Tibial artery (tissue), 4 donors: ENCODE measurements around the gene AKR1C1.
"Not testable (repeated sequence)": the region's sequence is repeated elsewhere in the genome, so short reads cannot be mapped to it uniquely, and the experiment has no call there.

Source experiments
- DNase-seq, 2 donors: peaks; one replicate each; pipeline ENCODE4 v3.0.0-alpha.2; 2019
- H3K27ac ChIP-seq, 2 donors: fragments of 200-600 bp; sonication (generic) in 1 of 2; 1 replicate in 1 of 2; 2 replicates in 1 of 2; pipeline ENCODE4 v1.5.1; 2018 to 2019; ENCODE audit warnings: mild to moderate bottlenecking in 1 of 2
- H3K27me3 ChIP-seq, 2 donors: fragments of 200-600 bp; sonication (generic) in 1 of 2; one replicate each; pipeline versions ENCODE4 v1.5.1 to v1.6.0; 2016 to 2019
- H3K36me3 ChIP-seq, 3 donors: fragments of 200-600 bp; sonication (generic) in 2 of 3; one replicate each; pipeline ENCODE4 v1.5.1; 2016 to 2019; ENCODE audit warnings: mild to moderate bottlenecking in 2 of 3
- H3K4me1 ChIP-seq, 4 donors: fragments of 200-600 bp; sonication (generic) in 2 of 4; 1 replicate in 3 of 4; 2 replicates in 1 of 4; pipeline ENCODE4 v1.5.1; 2016 to 2019
- H3K4me3 ChIP-seq, 2 donors: fragments of 200-600 bp; sonication (generic) in 1 of 2; 1 replicate in 1 of 2; 2 replicates in 1 of 2; pipeline ENCODE4 v1.5.1; 2018 to 2019; ENCODE audit warnings: mild to moderate bottlenecking in 2 of 2
- H3K9me3 ChIP-seq, 3 donors: fragments of 200-600 bp; sonication (generic) in 1 of 3; one replicate each; pipeline ENCODE4 v1.5.1; 2016 to 2019
- CTCF ChIP-seq, 2 experiments: fragments of 200-600 bp in 1 of 2; fragments of 450-650 bp in 1 of 2; IDR thresholded peaks; one replicate each; pipeline ENCODE4 v1.5.1; 2017 to 2019; ENCODE audit warnings: antibody characterized with exemption in 2 of 2, mild to moderate bottlenecking in 1 of 2, moderate library complexity in 1 of 2
- intact Hi-C: fragments of 100-400 bp; cut with DNase I; formaldehyde crosslinking; loops from one replicate; pipeline ENCODE4 v1.15.0; 2023; ENCODE audit warnings: low total_unique reads

Gene AKR1C1

DNA sequence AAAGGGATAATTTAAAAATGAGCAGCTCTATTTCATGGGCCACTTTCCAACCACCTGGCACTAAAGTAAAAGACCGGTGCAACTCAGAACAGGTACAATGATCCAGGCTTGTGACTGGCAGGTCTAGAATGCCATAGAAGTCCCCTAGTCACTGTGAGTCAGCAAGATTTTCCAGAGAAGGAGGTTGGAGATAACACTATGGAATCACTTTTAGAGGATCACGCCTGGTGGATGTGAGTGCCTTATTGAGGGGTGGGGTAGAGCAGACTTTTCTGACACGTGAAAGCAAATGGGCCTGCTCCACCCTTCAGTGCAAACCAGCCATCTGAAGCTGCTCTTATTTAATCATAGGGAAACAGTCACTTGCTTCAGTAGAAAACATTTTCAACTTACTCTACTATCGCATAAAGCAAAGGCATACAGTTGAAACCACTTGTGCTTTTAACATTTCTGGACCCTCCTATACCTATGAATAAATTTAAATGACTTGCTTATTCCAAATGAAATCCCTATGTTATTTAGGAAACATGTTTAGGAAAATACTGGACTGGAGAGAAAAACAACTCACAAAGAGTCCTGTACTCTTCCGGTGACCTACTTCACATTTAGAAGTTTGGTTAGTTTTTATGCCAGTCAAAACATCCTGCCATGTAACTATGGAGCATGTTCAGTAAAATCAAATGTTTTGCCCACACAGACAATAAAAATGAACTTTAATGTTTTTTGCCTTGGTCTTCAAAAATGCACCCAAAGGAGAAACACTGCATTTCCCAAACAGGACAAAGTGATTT is 21.5 kb upstream of the AKR1C1 start:
- DNase-seq: no peak
- Histone ChIP-seq H3K4me3 (no peak overlapping the region), H3K27me3 (no peaks in the 10 kb centered on the region), H3K27ac (peak overlapping the region; percentile 68 to 79), H3K36me3 (no peaks in the 10 kb centered on the region), H3K9me3 (no peaks in the 10 kb centered on the region), H3K4me1 (peaks cover 0 to 63% (median 39%) of the 10 kb centered on the region in 4 donors)
- TF ChIP-seq CTCF (IDR thresholded peaks at IDR 0.05): no peak
- intact Hi-C loops: loop anchor here (5.0 to 10.0 kb wide), 2 partner anchors 89 to 133 kb away; no protein-coding TSS in a partner anchor

DNA sequence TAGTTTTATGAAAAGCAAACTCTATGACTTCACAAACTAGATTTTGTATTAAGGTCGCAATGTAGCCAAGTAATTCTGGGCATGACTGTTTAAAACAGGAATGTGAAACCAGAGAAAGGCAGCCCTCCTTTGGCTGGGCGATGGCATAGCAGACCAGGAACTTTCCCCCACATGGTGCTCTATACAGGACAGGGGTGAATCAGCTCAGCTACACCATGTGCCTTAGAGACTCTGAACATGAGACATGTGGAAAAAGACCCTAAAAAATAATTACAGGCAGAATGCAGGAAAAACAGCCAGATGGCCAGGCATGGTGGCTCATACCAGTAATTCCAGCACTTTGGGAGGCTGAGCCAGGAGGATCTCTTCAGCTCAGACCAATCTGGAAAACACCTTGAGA is 20.3 kb upstream of the AKR1C1 start:
- not testable (repeated sequence) for H3K27me3 ChIP-seq, H3K4me3 ChIP-seq, H3K36me3 ChIP-seq, H3K9me3 ChIP-seq
- TF ChIP-seq CTCF (IDR thresholded peaks at IDR 0.05): peak; percentile 26 to 39
- H3K27ac ChIP-seq: peak overlapping the region; percentile 68 to 79
- H3K4me1 ChIP-seq: peaks cover 0 to 73% (median 44%) of the 10 kb centered on the region in 4 donors
- DNase-seq: peak; percentile 39 to 75
- intact Hi-C loops: loop anchor here (5.0 to 10.0 kb wide), 2 partner anchors 91 to 132 kb away; no protein-coding TSS in a partner anchor

DNA sequence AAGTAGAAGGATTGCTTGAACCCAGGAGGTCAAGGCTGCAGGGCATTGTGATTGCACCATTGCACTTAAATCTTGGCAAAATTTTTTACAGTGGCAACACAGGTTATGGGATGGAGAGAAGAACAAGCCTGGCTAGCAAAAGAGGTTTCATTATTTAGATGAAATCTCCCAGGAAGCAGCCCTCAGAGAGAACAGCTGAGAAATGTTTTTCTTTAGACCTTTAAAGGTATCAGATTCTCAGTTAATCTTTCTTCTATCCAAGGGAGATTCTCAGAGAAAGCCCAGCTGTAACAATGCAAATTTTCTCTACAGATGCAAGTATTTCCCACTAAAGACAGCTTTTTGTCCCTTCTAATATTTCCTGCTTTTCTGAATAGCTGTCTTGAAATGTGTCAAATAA is 19.8 kb upstream of the AKR1C1 start:
- peak overlapping the region; percentile 68 to 79 for H3K27ac ChIP-seq
- H3K4me1 ChIP-seq: peaks cover 0 to 78% (median 47%) of the 10 kb centered on the region in 4 donors
- not testable (repeated sequence) for H3K4me3 ChIP-seq, H3K27me3 ChIP-seq, H3K9me3 ChIP-seq, DNase-seq, H3K36me3 ChIP-seq
- intact Hi-C loops: loop anchor here (5.0 to 10.0 kb wide), 2 partner anchors 91 to 131 kb away; no protein-coding TSS in a partner anchor

DNA sequence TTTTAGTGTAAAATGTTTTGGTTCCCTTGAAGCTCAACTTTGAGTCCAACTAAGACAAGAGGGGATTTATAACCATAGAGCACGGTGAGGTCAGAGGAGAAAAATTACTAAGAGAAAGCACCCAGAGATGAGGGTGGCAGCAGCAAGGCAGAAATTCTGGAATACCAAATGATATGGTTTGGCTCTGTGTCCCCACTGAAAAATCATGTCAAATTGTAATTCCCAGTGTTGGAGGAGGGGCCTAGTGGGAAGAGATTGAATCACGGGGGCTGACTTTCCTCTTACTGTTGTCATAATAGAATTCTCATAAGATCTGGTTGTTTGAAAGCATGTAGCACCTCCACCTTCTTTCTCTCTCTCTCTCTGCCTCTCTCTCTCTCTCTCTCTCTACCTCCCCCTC is 19.4 kb upstream of the AKR1C1 start:
- Histone ChIP-seq H3K27me3 (no peaks in the 10 kb centered on the region), H3K4me1 (peaks cover 0 to 82% (median 51%) of the 10 kb centered on the region in 4 donors), H3K4me3 (no peak overlapping the region), H3K36me3 (no peaks in the 10 kb centered on the region), H3K9me3 (no peaks in the 10 kb centered on the region), H3K27ac (peak overlapping the region; percentile 68 to 79)
- no peak for TF ChIP-seq CTCF (IDR thresholded peaks at IDR 0.05)
- no peak for DNase-seq
- intact Hi-C loops: loop anchor here (5.0 to 10.0 kb wide), 2 partner anchors 92 to 131 kb away; no protein-coding TSS in a partner anchor

DNA sequence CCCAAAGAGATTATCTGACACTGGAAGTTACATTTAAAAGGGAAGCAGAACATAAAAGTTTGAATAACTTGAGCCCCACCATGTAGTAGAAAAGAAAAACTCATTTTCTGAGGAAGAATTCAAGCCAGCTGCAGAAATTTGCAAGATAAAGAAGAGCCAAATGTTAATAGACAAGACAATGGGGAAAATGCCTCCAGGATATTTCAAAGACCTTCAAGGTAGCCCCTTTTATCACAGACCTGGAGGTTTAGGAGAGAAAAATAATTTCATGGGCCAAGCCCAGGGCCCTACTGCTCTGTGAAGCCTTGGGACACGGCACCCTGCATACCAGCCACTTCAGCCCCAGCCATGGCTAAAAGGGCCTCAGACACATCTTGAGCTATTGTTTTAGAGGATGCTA is 18.4 kb upstream of the AKR1C1 start:
- no peaks in the 10 kb centered on the region for H3K9me3 ChIP-seq
- intact Hi-C loops: loop anchor here (5.0 to 10.0 kb wide), 2 partner anchors 93 to 130 kb away; no protein-coding TSS in a partner anchor
- no peak overlapping the region for H3K4me3 ChIP-seq
- TF ChIP-seq CTCF (IDR thresholded peaks at IDR 0.05): no peak
- H3K4me1 ChIP-seq: peaks cover 0 to 88% (median 54%) of the 10 kb centered on the region in 4 donors
- H3K27me3 ChIP-seq: no peaks in the 10 kb centered on the region
- DNase-seq: no peak
- peak overlapping the region; percentile 68 to 79 for H3K27ac ChIP-seq
- H3K36me3 ChIP-seq: no peaks in the 10 kb centered on the region
